ENCODE data around the gene GRID2.
"Not testable (repeated sequence)": the region's sequence is repeated elsewhere in the genome, so short reads cannot be mapped to it uniquely, and the experiment has no call there.

GRID2 gene

DNA sequence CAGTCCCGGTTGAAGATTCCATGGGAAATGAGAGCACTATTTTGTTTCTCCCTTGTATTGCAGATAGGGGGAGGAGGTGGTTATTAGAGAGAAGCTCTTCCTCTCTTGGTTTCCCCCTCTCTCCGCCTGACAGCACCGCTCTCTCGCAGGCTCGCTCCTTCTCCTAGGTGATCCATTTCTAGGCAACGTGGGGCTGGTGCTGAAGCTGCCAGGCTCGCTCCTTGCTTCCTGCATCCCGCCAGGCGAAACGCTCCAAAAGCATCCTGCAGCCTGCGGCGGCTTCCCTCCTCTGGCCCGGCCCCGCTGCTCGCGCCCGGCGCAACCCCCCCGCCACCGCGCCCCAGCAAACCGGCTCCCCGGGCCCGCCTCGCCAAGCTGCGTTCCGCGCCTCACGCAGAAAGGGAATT lies at the start of gene GRID2:
GRID2 (plus strand) TSS at position 346 of the 407 bp plus-strand sequence.
- DNase-seq (ENCODE audit: low read depth): peak; percentile 17

- no peak for DNase-seq (ENCODE audit: low read depth)
These were observed 49.6 kb upstream of the GRID2 start for GRCh38 chr4:92253986-92254671.

DNA sequence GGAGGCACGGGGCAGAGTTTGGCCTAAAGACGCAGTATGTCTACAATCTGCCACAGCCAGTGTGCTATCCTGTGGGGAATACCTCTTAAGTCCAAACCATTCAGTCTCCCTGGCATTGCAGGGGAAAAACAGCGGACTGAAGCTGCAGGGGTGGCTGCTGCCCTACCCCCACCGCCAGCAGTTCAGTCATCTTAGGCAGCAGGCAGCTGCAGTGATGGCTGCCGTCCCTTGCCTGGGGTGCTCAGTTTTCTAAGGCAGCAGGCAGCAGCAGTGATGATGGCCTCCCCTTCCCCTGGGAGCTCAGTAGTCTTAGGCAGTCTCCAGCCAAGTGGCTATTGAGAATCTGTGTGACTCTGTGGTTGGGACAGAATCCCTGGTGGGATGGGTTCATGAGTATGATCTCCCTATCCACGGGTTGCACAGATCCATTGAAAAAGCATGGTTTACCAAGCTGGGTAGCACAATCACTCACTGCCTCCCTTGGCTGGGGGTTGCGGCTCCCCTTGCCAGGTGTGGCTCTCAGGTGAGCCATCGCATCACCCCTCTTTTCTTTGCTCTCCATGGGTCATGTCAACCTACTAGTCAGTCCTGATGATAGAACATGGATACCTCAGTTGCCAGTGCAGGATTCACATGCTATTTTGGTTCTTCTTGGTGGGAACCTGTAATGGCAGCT lies 48.9 kb upstream of the GRID2 start:
- DNase-seq (ENCODE audit: low read depth): no peak

- no peak for DNase-seq (ENCODE audit: low read depth)
These were observed 47.9 kb upstream of the GRID2 start for GRCh38 chr4:92255920-92256244.

DNA sequence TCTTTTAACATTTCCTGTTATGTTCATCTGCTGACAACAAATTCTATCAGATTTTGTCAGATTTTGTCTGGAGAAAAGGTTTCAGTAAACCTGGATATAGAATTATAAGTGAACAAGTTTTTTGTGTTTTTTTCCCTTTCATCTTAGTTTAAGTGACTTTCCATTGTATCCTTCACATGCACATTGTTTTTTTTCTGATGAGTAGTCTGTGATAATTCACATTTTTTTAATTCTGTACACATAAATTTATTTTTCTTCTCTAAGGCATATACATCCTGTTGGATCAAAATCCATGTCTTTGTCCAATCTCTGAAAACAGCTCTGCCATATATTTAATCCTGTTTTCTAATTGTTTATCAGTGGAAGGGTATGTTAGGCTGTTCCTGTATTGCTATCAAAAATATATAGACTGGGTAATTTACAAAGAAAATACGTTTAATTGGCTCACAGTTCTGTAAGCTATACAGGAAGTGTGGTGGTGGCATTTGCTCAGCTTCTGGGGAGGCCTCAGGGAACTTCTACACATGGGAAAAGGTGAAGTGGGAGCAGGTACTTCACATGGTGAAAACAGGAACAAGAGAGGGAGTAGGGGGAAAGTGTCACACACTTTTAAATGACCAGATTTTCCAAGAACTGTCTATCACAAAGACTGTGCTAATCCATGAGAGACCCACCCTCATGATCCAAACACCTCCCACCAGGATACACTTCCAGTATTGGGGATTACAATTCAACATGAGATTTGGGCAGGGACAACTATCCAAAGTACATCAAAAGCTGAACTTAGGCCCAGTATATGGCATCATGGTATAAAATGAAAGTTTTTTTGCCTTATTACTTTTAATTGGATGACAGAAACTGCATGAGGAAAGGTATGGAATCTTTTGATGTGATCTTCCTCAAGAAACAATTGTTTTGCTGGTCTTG lies 45.6 kb upstream of the GRID2 start:
- DNase-seq (ENCODE audit: low read depth): no peak

DNA sequence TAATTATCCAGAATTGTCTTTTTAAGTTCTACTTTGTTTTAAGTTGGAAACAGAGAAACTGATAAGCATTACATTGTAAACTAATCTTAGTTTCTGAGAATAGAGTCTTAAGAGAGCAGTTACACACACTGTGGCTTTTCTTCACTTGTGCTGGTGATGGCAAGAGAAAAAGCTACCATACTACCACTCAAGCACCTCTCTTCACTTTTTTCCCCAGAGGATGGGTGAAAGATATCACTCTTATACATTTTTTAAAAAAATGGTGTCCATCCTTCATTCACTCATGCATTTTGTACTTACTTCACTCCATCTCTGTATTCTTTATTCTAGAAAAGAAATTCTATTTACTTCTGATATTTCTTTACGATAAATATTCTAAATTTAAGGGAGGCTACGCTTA lies 42.5 kb upstream of the GRID2 start:
- no peak for DNase-seq (ENCODE audit: low read depth)

DNA sequence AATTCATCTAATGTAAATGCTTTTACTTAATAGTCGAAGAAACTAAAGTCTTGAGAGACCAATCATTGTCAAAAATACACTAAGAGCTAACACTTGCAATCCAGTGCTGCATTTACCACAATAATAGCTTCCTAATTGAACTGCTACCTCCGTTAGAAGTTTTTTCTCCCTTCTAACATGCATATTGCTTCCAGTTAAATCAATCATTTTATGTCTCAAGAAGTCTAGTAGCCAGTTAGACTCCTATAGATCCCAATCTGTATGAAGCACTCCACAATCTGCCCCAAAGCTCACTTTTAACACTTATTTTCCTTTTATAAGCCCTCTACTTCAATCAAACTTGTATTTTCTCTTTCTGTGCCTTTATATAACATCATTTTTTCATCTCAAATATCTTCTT lies 41.4 kb upstream of the GRID2 start:
- no peak for DNase-seq (ENCODE audit: low read depth)

DNA sequence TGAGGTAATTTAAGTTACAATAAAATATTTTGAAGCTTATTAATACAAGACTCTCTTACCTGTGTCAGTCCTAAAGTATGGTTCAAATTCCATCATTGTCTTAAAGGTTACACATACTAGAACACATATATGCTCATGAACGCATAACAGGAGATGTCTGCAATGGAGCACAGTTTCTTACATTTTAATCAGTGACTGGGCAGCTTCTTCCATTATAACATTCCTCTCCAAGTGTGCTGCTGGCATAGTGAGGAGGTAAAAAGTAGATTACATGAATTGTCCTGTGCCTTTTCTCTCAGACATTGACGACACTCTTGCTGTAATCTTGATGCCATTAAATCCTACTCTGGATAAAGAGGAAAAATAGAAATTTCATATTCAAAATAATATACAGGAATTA lies 40.8 kb upstream of the GRID2 start:
- no peak for DNase-seq (ENCODE audit: low read depth)

- no peak for DNase-seq (ENCODE audit: low read depth)
These were observed 40.2 kb upstream of the GRID2 start for GRCh38 chr4:92263575-92263974.

DNA sequence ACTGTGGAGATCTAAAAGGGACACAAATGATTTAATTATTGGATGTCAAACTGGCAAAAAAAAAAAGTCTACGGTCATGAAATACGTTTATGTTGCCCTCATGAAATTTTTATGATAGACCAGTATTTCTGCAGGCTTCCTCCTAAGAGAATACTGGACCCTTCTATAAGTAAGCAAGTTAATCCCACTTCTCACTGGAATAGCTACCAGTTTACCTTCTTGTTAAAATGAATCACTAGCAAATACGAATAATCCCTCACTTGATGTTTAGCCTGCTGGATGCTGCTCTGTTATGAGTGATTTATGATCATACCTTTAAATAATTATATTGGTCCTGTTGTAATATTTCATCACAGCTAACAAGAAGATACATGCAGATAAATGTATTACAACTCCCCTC lies 39.6 kb upstream of the GRID2 start:
- no peak for DNase-seq (ENCODE audit: low read depth)

- DNase-seq (ENCODE audit: low read depth): no peak
These were observed 38.7 kb upstream of the GRID2 start for GRCh38 chr4:92265021-92265420.

- no peak for DNase-seq (ENCODE audit: low read depth)
These were observed 38.0 kb upstream of the GRID2 start for GRCh38 chr4:92265798-92266197.

DNA sequence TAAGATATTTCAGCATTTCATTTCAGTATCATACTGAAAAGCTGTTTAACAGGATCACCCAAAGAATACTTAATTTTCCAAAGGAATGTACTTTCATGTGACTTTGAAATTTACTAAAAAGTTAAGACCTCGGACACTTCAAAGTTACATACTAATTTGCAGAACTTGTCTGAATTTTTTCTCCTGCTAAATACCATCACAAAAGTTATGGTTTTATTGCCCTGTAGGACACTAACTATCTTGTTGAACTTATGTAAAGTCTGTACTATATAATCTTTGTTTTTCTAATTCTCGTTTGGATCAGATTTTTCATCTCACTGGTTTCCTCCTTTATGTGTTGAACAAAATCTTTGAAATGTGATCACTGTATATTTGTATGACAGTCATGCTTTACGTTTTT lies 37.2 kb upstream of the GRID2 start:
- DNase-seq (ENCODE audit: low read depth): no peak

- no peak for DNase-seq (ENCODE audit: low read depth)
These were observed 35.1 kb upstream of the GRID2 start for GRCh38 chr4:92268642-92269041.

DNA sequence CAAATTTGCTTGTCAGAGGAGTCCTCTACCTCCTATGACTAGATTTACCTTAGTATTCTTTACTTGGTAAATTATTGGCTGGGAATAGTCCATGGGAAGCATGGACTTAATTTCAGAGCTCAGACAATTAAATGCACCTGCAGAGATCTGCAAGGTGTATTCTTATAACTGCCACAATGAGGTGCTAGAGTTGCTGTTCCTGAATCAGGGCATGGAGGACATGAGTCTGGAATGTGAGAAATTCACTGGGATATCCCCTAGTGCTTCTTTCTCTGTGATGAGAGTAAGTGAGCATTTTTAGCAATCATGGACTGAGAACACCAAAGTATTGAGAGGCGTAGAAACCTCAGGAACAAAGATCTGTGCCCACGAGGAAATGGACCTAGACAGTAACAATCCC lies 32.9 kb upstream of the GRID2 start:
- no peak for DNase-seq (ENCODE audit: low read depth)

- DNase-seq (ENCODE audit: low read depth): not testable (repeated sequence)
These were observed 32.2 kb upstream of the GRID2 start for GRCh38 chr4:92271551-92271950.

GRCh38 chr4:92277057-92277881 lies 26.5 kb upstream of the GRID2 start:
- not testable (repeated sequence) for DNase-seq (ENCODE audit: low read depth)

DNA sequence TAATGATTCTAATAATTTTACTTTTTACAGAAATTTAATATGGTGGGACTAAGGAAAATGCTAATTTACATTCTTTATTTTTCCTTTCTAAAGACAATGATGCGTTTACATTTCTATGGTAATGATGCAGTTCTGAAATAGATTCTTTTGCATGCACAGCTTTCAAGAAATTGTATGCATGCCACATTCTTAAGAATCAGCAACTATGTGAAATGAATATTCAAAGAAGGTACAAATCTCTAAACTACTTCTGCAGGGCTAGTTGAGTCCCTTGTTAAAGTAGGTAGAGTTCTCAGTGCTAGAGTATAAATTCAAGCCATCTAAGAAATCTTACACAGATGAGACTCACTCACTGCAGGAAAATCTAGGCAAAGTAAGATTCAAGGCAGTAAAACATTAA lies 24.5 kb upstream of the GRID2 start:
- DNase-seq (ENCODE audit: low read depth): no peak

GRCh38 chr4:92299152-92299551 lies 4.6 kb upstream of the GRID2 start:
- peak; percentile 21 for DNase-seq (ENCODE audit: low read depth)

- no peak for DNase-seq (ENCODE audit: low read depth)
These were observed 355 bp downstream of the GRID2 start for GRCh38 chr4:92304121-92304520.

DNA sequence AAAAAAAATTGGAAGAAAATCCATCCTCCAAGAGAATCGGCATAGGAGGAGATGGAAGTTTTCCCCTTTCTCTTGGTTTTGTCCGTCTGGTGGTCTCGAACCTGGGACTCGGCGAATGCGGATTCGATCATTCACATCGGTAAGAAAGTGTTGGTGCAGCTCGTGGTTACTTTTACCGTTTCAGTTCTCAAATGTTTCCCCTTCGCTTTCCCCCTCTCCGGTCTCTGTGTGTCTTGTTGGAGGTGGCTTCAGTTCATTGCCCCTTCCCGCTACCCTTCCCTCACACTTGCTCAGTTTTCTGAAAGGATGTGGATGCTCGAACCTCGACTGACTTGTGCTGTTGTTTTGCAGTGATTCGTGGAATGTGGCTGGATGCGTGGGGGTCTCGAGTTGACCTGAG lies 840 bp downstream of the GRID2 start:
- no peak for DNase-seq (ENCODE audit: low read depth)
